Heart left ventricle (tissue), 13 donors: ENCODE data around the gene DIDO1.

ENCODE experiments used
- POLR2A ChIP-seq, 2 donors: fragments of 450-650 bp; IDR thresholded peaks; one replicate each; pipeline ENCODE4 v1.6.1; 2017; ENCODE audit warnings: antibody characterized with exemption in 2 of 2, mild to moderate bottlenecking in 2 of 2, moderate library complexity in 2 of 2
- TF ChIP-seq, protein P1 (sequence below), 12 donors: fragments of 200-600 bp; sonication (generic) in 4 of 12; IDR thresholded peaks; one replicate each; pipeline versions ENCODE4 v1.5.0 to v1.8.0; 2018 to 2022; ENCODE audit warnings: antibody characterized with exemption in 12 of 12, mild to moderate bottlenecking in 5 of 12
- donor health status: ischemic (EF 13 %, LVEDD 7.1; RV severe dilation, severe dysfunction).
- donor health status: DM: no; HTN: yes; CAD: no.
- donor health status: DM: no; HTN: no; CAD: no.
- donor health status: ischemic (EF 25% LVEDD 6.9; RV normal size, moderate dysfunction).
- donor health status: ischemic (EF 25% LVEDD 5.7; RV mildly dilated, moderate dysfunction).
- donor health status: ischemic (EF 35%, LVEDD 5.7; RV mildly dilated, moderate dysfunction).
- donor health status: nonischemic (EF 11% LVEDD 7.7; RV severe dilation, severe dysfunction).
- donor health status: DM: yes; HTN: yes; CAD: no.
- donor health status: PGD.
- donor health status: ischemic (EF 29% LVEDD 5.4; RV normal size, mild dysfunction).
- donor health status: nonischemic (EF 23%, LVEDD 6.1; RV moderate dilation, normal function).

DNA sequence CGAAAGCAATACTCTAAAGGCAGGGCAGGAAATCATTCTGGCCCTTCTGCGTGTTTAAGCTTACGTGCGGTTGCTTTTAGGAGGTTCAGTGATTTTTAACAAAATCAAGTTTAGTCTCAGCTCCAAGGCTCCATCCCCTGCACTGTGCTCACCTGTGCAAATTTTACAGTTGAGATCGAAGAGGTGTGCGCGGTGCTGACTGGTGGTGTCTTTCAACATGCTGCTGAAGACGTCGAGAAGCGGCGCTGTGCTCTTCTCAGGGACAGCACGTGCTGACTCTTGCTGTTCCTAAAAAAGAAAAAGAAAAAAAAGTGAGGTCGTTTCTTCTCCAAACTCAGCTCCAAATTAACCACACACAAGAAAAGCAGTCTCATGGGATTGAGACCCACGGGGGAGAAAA is 32.0 kb downstream of the DIDO1 start:
- TF ChIP-seq, protein P1, sequence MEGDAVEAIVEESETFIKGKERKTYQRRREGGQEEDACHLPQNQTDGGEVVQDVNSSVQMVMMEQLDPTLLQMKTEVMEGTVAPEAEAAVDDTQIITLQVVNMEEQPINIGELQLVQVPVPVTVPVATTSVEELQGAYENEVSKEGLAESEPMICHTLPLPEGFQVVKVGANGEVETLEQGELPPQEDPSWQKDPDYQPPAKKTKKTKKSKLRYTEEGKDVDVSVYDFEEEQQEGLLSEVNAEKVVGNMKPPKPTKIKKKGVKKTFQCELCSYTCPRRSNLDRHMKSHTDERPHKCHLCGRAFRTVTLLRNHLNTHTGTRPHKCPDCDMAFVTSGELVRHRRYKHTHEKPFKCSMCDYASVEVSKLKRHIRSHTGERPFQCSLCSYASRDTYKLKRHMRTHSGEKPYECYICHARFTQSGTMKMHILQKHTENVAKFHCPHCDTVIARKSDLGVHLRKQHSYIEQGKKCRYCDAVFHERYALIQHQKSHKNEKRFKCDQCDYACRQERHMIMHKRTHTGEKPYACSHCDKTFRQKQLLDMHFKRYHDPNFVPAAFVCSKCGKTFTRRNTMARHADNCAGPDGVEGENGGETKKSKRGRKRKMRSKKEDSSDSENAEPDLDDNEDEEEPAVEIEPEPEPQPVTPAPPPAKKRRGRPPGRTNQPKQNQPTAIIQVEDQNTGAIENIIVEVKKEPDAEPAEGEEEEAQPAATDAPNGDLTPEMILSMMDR (IDR thresholded peaks at IDR 0.05), result no peak
- TF ChIP-seq POLR2A (IDR thresholded peaks at IDR 0.05), result no peak
